AG10803 (cell line): ENCODE data around the gene RPS3.
A peak's percentile ranks its signal among the peaks of the same experiment; 100 is the strongest.

Experiments
- DNase-seq: peaks from one replicate; pipeline ENCODE4 v3.0.0; 2010; ENCODE audit warnings: low read depth
- H3K4me3 ChIP-seq: 2 replicates; pipeline ENCODE4 v1.5.1; 2011; ENCODE audit warnings: mild to moderate bottlenecking, low read length, control low read depth
- CTCF ChIP-seq: conservative IDR thresholded peaks from 2 replicates; pipeline ENCODE4 v1.5.1; 2011; ENCODE audit warnings: mild to moderate bottlenecking, low read length, control low read depth, inconsistent platforms

Gene RPS3

GRCh38 chr11:75399344-75400145 lies at the start of gene RPS3:
Gene RPS3 (plus strand): TSS chr11:75399518. CDS start chr11:75399548, 30 bp downstream.
- peak within 1 kb of the TSS; percentile 86 for H3K4me3 ChIP-seq
- DNase-seq: peak; percentile 90

GRCh38 chr11:75349521-75350116 lies 49.7 kb upstream of the RPS3 start:
- no peak for DNase-seq
- no peak overlapping the region for H3K4me3 ChIP-seq
- TF ChIP-seq CTCF: no peak

More at GRCh38 chr11:75399344-75400145, at the start of gene RPS3:
- TF ChIP-seq CTCF: peak; percentile 11; the same call in 1 of the 2 replicates

GRCh38 chr11:75350122-75350742 lies 49.1 kb upstream of the RPS3 start:
- TF ChIP-seq CTCF: no peak
- no peak for DNase-seq
- no peak overlapping the region for H3K4me3 ChIP-seq

GRCh38 chr11:75350743-75351540 lies 48.4 kb upstream of the RPS3 start:
- peak; percentile 46 for DNase-seq
- peak overlapping the region; percentile 68 for H3K4me3 ChIP-seq
- no peak; the same call in 1 of the 2 replicates for TF ChIP-seq CTCF

- peak within 1 kb of the TSS; percentile 68 for H3K4me3 ChIP-seq
Observed at GRCh38 chr11:75351541-75351790, 47.9 kb upstream of the RPS3 start, which contains the start of gene ARRB1. Gene ARRB1 (minus strand): TSS chr11:75351661. CDS start chr11:75351607, 54 bp downstream.

More at GRCh38 chr11:75351541-75351790, 47.9 kb upstream of the RPS3 start, which contains the start of gene ARRB1:
- no peak for TF ChIP-seq CTCF
- DNase-seq: no peak
